Psoas muscle (tissue), 8 donors: ENCODE data around the gene NFIC. TPM values are rescaled to one million over a fixed set of nuclear protein-coding genes. Genes with fewer than 3 reads are reported as not detected.
A peak's percentile ranks its signal among the peaks of the same experiment; 100 is the strongest.

Experiments
- ATAC-seq, 4 donors: fragments of 200-7000 bp; cut with Tn5 transposase; one replicate each; pipeline ENCODE4 v1.9.1; 2020; ENCODE audit warnings: moderate library complexity in 3 of 4, mild to moderate bottlenecking in 2 of 4
- DNase-seq, 2 donors: peaks; one replicate each; pipeline ENCODE4 v3.0.0-alpha.2; 2020
- H3K27ac ChIP-seq: fragments of 200-600 bp; one replicate; pipeline ENCODE4 v1.8.0; 2022
- H3K27me3 ChIP-seq, 3 donors: fragments of 200-600 bp in 1 of 3; one replicate each; pipeline versions ENCODE4 v1.6.1 to v1.8.0; 2013 to 2022; ENCODE audit warnings: low read length in 2 of 3, mild to moderate bottlenecking in 2 of 3, moderate library complexity in 1 of 3; ENCODE audit not compliant: insufficient read depth in 3 of 3
- H3K36me3 ChIP-seq, 2 donors: fragments of 200-600 bp in 1 of 2; one replicate each; pipeline versions ENCODE4 v1.6.1 to v1.8.0; 2013 to 2022; ENCODE audit warnings: low read depth in 1 of 2, mild to moderate bottlenecking in 1 of 2, moderate library complexity in 1 of 2; ENCODE audit not compliant: insufficient read depth in 1 of 2
- H3K4me1 ChIP-seq: fragments of 200-600 bp; one replicate; pipeline ENCODE4 v1.8.0; 2022
- H3K4me3 ChIP-seq: fragments of 200-600 bp; one replicate; pipeline ENCODE4 v1.8.0; 2022; ENCODE audit warnings: mild to moderate bottlenecking
- H3K9me3 ChIP-seq: fragments of 200-600 bp; one replicate; pipeline ENCODE4 v1.8.0; 2022
- WGBS, 3 donors: extraction: QIAGEN DNeasy Blood & Tissue Kit; methylation state at CpG; one replicate each; pipeline versions ENCODE4 v1.1.6 to v1.1.7; 2013; 5-methylcytosine and 5-hydroxymethylcytosine counted together
- intact Hi-C, 2 donors: fragments of 100-400 bp; cut with DNase I; formaldehyde crosslinking; loops; one replicate each; pipeline versions ENCODE4 v1.11.0 to v1.14.2; 2022
- polyA plus RNA-seq, 3 donors: library from polyadenylated mRNA; stranded (reverse); fragments of 200-250 nt; gene quantifications; one replicate each; pipeline ENCODE4 v1.2.3, GENCODE V29; 2013
- total RNA-seq, 4 donors: library from RNA; stranded (reverse); fragmentation: NEBNext Ultra II Directional in 2 of 4; extraction: Animal tissue kit (Norgen Biotek cat#: 25700) in 2 of 4; gene quantifications; one replicate each; pipeline versions ENCODE4 v1.2.1 to v1.2.4, GENCODE V29; 2021 to 2023
- TF ChIP-seq, protein P1 (sequence below): fragments of 200-600 bp; IDR thresholded peaks from one replicate; pipeline ENCODE4 v1.8.0; 2022; ENCODE audit warnings: antibody characterized with exemption
- donor health status: healthy with polysubstance abuse.
- donor health status: DM: no; HTN: no; CAD: no; lungs with moderate emphysema.
- donor health status: Bipolar disorder and iron deficiency.
- donor health status: healthy.
- donor health status: DM: yes; HTN: yes; CAD: no.
- donor health status: DM: no; HTN: no; CAD: no.
- donor health status: DM: no; HTN: no; CAD: no.
- donor health status: DM: yes; HTN: yes; CAD: no.

NFIC gene
- total and polyA plus RNA-seq, 7 donors: 100.0 to 439 (median 270) TPM

DNA sequence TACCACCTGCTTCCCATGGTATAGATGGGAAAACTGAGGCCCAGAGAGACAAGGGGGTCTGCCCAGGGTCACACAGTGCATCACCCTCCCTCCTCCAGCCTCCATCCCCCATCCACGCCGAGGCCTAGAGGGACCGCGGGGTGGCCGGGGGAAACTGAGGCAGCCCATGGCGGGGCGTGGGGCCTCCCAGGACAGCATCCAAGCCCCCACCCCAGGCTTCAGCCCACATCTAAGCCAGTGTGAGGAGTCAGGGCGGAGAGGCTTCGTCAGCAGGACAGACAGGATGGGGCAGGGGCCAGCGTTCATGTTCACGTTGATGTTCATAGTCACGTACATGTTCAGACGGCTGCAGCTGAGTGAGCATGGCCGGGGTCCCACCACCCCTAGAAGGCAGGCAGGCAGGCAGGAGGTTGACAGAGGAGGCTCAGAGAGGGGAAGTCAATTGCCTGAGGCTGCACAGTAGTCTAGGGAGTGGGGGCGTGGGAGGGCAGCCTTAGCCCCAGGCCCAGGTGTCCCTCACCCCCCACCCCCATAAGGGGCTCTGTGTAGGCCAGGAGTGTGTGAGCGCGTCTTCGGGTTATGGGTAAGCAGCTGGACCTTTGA, 90.6 kb downstream of the NFIC start:
- H3K4me3 ChIP-seq: no peak overlapping the region
- TF ChIP-seq, protein P1, sequence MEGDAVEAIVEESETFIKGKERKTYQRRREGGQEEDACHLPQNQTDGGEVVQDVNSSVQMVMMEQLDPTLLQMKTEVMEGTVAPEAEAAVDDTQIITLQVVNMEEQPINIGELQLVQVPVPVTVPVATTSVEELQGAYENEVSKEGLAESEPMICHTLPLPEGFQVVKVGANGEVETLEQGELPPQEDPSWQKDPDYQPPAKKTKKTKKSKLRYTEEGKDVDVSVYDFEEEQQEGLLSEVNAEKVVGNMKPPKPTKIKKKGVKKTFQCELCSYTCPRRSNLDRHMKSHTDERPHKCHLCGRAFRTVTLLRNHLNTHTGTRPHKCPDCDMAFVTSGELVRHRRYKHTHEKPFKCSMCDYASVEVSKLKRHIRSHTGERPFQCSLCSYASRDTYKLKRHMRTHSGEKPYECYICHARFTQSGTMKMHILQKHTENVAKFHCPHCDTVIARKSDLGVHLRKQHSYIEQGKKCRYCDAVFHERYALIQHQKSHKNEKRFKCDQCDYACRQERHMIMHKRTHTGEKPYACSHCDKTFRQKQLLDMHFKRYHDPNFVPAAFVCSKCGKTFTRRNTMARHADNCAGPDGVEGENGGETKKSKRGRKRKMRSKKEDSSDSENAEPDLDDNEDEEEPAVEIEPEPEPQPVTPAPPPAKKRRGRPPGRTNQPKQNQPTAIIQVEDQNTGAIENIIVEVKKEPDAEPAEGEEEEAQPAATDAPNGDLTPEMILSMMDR: no peak
- no peak for DNase-seq
- no peaks in the 10 kb centered on the region for H3K9me3 ChIP-seq
- peaks cover 28% of the 10 kb centered on the region for H3K4me1 ChIP-seq
- ATAC-seq: no peak
- no peaks in the 10 kb centered on the region for H3K27me3 ChIP-seq
- WGBS, 3 donors: 76 to 82% (median 80%) methylated on average over 14 to 18 of the region's 18 CpGs
- H3K36me3 ChIP-seq: peaks cover 7 to 70% of the 10 kb centered on the region in 2 donors
- intact Hi-C loops: no loop called here
- H3K27ac ChIP-seq: peak overlapping the region; percentile 71

DNA sequence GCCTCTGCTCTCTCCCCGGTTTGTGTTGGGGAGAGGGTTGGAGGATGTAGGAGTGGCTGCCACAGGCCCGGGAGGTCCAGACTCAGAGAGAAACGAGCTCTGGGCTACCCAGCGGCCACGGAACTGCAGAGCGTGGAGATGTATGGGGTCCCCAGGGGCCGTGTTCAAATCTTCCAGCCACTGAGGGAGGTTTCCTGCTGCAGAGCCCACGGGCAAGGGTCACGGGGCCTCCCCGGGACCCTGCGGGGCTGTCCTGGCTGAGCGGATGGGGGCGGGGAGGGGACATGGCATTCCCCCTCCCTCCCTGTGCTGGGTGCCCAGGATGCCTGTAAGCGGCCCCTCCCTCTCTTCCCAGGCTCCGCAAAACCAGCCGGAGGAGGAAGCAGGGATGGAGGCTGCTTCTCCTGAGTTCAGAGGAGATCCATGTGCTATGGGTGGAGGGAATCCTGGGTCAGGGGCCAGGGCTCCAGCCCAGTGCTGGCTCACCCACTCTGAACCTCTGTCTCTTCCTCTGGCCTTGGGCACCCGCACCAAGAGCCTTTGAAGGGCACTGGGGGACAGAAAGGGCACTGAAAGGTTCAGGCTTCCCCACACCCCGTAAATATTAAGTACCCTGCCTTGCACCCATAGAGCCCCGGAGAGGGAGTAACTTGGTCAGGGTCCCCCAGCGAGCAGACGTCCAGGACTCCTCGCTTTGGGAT, 91.3 kb downstream of the NFIC start:
- intact Hi-C loops: no loop called here
- ATAC-seq: peak in 1 of 4 donors; percentile 3
- H3K27me3 ChIP-seq: no peaks in the 10 kb centered on the region
- TF ChIP-seq, protein P1: no peak
- no peak overlapping the region for H3K4me3 ChIP-seq
- H3K27ac ChIP-seq: peak overlapping the region; percentile 71
- WGBS, 3 donors: 57 to 72% (median 61%) methylated on average over 19 to 22 of the region's 22 CpGs
- DNase-seq: no peak
- no peaks in the 10 kb centered on the region for H3K9me3 ChIP-seq
- H3K36me3 ChIP-seq: peaks cover 7 to 68% of the 10 kb centered on the region in 2 donors
- peaks cover 28% of the 10 kb centered on the region for H3K4me1 ChIP-seq

DNA sequence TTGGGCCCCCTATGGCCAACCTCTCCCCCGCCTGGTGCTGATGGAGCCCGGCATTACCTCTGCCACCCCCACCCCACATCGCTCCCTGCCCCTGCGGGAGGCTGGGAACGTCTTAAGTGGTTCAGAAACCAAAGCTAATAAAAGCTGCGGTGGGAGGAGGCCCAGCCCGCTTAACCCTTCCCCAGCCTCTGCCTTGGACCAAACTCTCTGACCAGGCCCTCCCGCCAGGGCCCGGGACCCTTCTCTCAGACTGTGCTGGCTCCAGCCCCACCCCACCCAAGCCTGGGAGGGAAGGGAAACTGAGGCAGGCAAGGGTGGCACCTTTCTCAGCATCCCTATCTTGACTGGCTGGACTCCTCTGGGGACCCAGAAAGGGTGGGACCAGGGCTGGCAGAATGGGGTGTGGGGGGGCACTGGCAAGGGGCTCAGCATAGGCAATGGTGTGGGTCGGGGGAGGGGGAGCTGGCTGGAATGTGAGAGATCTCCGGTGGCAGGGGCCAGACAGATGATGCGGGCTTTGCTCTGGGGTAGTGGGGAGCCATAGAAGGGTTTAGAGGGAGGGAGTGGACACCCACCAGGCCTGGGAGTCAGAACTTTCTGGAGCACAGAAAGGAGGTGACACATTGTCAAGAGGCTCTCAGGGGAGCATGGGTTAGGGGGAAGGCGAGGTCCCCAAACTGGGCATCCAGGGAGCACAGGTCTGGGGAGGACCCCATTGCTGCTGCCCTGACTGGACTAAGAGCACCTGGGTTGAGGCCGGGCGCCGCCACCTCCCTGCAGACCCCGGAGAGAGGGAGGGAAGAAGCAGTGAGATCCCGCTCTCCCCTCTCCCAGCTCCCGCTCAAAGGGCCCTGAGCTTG, 92.1 kb downstream of the NFIC start:
- Histone ChIP-seq H3K27ac (peak overlapping the region; percentile 71), H3K27me3 (no peaks in the 10 kb centered on the region), H3K4me1 (peaks cover 28% of the 10 kb centered on the region), H3K9me3 (no peaks in the 10 kb centered on the region), H3K4me3 (no peak overlapping the region), H3K36me3 (peaks cover 7 to 68% of the 10 kb centered on the region in 2 donors)
- TF ChIP-seq, protein P1: no peak
- DNase-seq: no peak
- WGBS, 3 donors: 58 to 65% (median 60%) methylated on average over 15 to 19 of the region's 19 CpGs
- peak in 3 of 4 donors; percentile 1 to 5 (median 1) for ATAC-seq
- intact Hi-C loops: no loop called here

DNA sequence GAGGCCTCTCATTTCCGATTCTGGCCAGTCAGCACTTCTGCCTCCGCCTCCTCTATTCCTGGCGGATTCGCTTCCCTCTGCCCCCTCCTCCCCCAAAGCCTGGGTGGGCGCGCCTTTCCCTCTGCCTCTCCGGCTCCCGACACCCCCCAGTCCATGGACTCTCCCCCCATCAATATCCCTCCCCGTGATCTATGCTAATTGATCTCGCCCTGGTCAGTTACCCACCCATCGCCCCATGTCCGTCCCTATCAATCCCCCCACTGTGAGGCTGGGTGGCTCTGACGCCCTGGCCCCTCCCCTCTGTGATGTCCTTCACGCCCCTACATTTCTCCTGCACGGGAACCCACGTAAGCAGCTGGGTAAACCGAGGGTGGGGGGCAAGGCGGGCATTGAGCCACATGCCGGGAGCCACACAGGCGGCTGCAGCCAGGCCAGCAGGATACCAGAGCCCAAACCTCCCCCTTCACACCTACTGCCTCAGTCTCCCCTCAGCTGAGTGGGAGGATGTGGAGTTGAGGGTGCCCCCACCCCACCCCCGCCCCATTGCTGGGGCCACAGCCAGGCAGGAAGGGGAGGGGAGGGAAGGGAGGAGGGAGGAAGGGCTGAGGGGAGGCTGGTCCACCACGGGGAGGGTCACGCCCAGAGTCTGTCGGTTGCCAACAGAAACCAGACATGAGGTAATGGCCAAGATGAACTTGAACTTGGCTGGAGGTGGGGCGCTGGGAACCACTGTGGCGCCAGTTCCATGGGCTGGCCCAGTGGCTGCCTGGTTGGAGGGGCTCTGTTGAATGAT, 92.9 kb downstream of the NFIC start:
- H3K9me3 ChIP-seq: no peaks in the 10 kb centered on the region
- ATAC-seq (peak; percentile 64 to 76 (median 70)), DNase-seq (peak; percentile 88 to 92)
- H3K4me1 ChIP-seq: peaks cover 28% of the 10 kb centered on the region
- TF ChIP-seq, protein P1: no peak
- no peak overlapping the region for H3K4me3 ChIP-seq
- no peaks in the 10 kb centered on the region for H3K27me3 ChIP-seq
- intact Hi-C loops: no loop called here
- H3K36me3 ChIP-seq: peaks cover 7 to 68% of the 10 kb centered on the region in 2 donors
- H3K27ac ChIP-seq: peak overlapping the region; percentile 71
- 34 to 44% (median 35%) methylated on average over 26 of the region's 26 CpGs for WGBS, 3 donors
